ENCODE results near the gene SIK2. TPM values are rescaled to one million over a fixed set of nuclear protein-coding genes. Genes with fewer than 3 reads are reported as not detected.
A peak's percentile ranks its signal among the peaks of the same experiment; 100 is the strongest.

The SIK2 gene
- total RNA-seq (2022) (10.3 and 13.9 TPM in 2 replicates), Bru-seq, nascent RNA (percentile 75 among the genes with signal in this experiment), BruChase-seq, experiment 1, labeled RNA remaining after a 6-hour chase (percentile 68 among the genes with signal in this experiment), BruChase-seq, experiment 2, labeled RNA remaining after a 2-hour chase (percentile 68 among the genes with signal in this experiment)
- long read RNA-seq, full-length matches to known transcripts: 1 of 7 reads
- long read RNA-seq, partial matches to known transcripts: 0 of 7 reads
- long read RNA-seq, other reads (novel, unspliced or antisense): 6 of 7 reads

- Mint-ChIP-seq H3K4me1 (ENCODE audit: low read depth, unreplicated experiment) (peaks cover 16% of the 10 kb centered on the region), H3K36me3 (ENCODE audit: insufficient read depth, unreplicated experiment) (peaks cover 24% of the 10 kb centered on the region), H3K27me3 (ENCODE audit: unreplicated experiment) (no peaks in the 10 kb centered on the region), H3K9me3 (ENCODE audit: low read depth, unreplicated experiment) (no peaks in the 10 kb centered on the region), H3K27ac (ENCODE audit: unreplicated experiment) (peak within 1 kb of the TSS; percentile 95), H3K4me3 (ENCODE audit: low read depth, unreplicated experiment) (peak within 1 kb of the TSS; percentile 97)
- no TSS peak for BruUV-seq (replicated peaks)
- CTCF ChIA-PET: interaction anchor here (1.3 kb wide), 1 partner anchor 175 kb away, joined by 6 read pairs; no protein-coding TSS in a partner anchor
- TF ChIP-seq CTCF (IDR thresholded peaks at IDR 0.05; ENCODE audit: unreplicated experiment): peak; percentile 60
- intact Hi-C loops (cut with micrococcal nuclease; ENCODE audit: unreplicated experiment): loop anchor here (1.0 to 5.0 kb wide), 4 partner anchors 90 to 239 kb away; no protein-coding TSS in a partner anchor
- peak; percentile 93 for DNase-seq
These were observed at the start of gene SIK2 for GRCh38 chr11:111601979-111602864. Gene SIK2 (plus strand): TSS chr11:111602449. CDS start chr11:111602564, 115 bp downstream.

GRCh38 chr11:111554532-111554931 lies 47.7 kb upstream of the SIK2 start:
- DNase-seq: no peak
- Mint-ChIP-seq H3K36me3 (ENCODE audit: insufficient read depth, unreplicated experiment) (no peaks in the 10 kb centered on the region), H3K9me3 (ENCODE audit: low read depth, unreplicated experiment) (peaks cover 3% of the 10 kb centered on the region), H3K27ac (ENCODE audit: unreplicated experiment) (no peak overlapping the region), H3K27me3 (ENCODE audit: unreplicated experiment) (no peaks in the 10 kb centered on the region), H3K4me3 (ENCODE audit: low read depth, unreplicated experiment) (no peak overlapping the region), H3K4me1 (ENCODE audit: low read depth, unreplicated experiment) (peaks cover 9% of the 10 kb centered on the region)
- intact Hi-C loops (cut with micrococcal nuclease; ENCODE audit: unreplicated experiment): no loop called here
- CTCF ChIA-PET: no interaction called here
- TF ChIP-seq CTCF (IDR thresholded peaks at IDR 0.05; ENCODE audit: unreplicated experiment): no peak
- no TSS peak for BruUV-seq (replicated peaks)

- DNase-seq: no peak
- Mint-ChIP-seq H3K4me3 (ENCODE audit: low read depth, unreplicated experiment) (no peak overlapping the region), H3K36me3 (ENCODE audit: insufficient read depth, unreplicated experiment) (no peaks in the 10 kb centered on the region), H3K4me1 (ENCODE audit: low read depth, unreplicated experiment) (peaks cover 9% of the 10 kb centered on the region), H3K9me3 (ENCODE audit: low read depth, unreplicated experiment) (peaks cover 3% of the 10 kb centered on the region), H3K27ac (ENCODE audit: unreplicated experiment) (no peak overlapping the region), H3K27me3 (ENCODE audit: unreplicated experiment) (no peaks in the 10 kb centered on the region)
- no peak for TF ChIP-seq CTCF (IDR thresholded peaks at IDR 0.05; ENCODE audit: unreplicated experiment)
- intact Hi-C loops (cut with micrococcal nuclease; ENCODE audit: unreplicated experiment): no loop called here
- CTCF ChIA-PET: no interaction called here
- BruUV-seq (replicated peaks): no TSS peak
These were observed 47.0 kb upstream of the SIK2 start for GRCh38 chr11:111555255-111555654.

GRCh38 chr11:111557425-111558111 lies 44.7 kb upstream of the SIK2 start:
- no peak for DNase-seq
- Mint-ChIP-seq H3K4me3 (ENCODE audit: low read depth, unreplicated experiment) (no peak overlapping the region), H3K27me3 (ENCODE audit: unreplicated experiment) (no peaks in the 10 kb centered on the region), H3K4me1 (ENCODE audit: low read depth, unreplicated experiment) (peaks cover 25% of the 10 kb centered on the region), H3K9me3 (ENCODE audit: low read depth, unreplicated experiment) (peaks cover 3% of the 10 kb centered on the region), H3K36me3 (ENCODE audit: insufficient read depth, unreplicated experiment) (no peaks in the 10 kb centered on the region), H3K27ac (ENCODE audit: unreplicated experiment) (no peak overlapping the region)
- CTCF ChIA-PET: no interaction called here
- no TSS peak for BruUV-seq (replicated peaks)
- no peak for TF ChIP-seq CTCF (IDR thresholded peaks at IDR 0.05; ENCODE audit: unreplicated experiment)
- intact Hi-C loops (cut with micrococcal nuclease; ENCODE audit: unreplicated experiment): loop anchor here (2.0 kb wide), 1 partner anchor 45 kb away; the partner anchor contains the start of gene BTG4

Measured in Calu3 (cell line).